Nephron (organoid): Measurements from ENCODE around the gene PPP2R2B.

Experiments
- H3K27ac Mint-ChIP-seq, 3 experiments: 2 replicates each; pipeline ENCODE4 v1.8.0; 2020; ENCODE audit warnings: mixed read lengths in 3 of 3, mild to moderate bottlenecking in 2 of 3, moderate library complexity in 1 of 3
- H3K27me3 Mint-ChIP-seq: 2 replicates; pipeline ENCODE4 v1.8.0; 2021; ENCODE audit warnings: low read depth, mild to moderate bottlenecking, moderate library complexity, mixed read lengths
- H3K36me3 Mint-ChIP-seq: 2 replicates; pipeline ENCODE4 v1.8.0; 2020; ENCODE audit warnings: low read depth, mixed read lengths
- H3K4me1 Mint-ChIP-seq: 2 replicates; pipeline ENCODE4 v1.8.0; 2020; ENCODE audit warnings: mixed read lengths
- H3K4me3 Mint-ChIP-seq, 3 experiments: 2 replicates each; pipeline ENCODE4 v1.8.0; 2020; ENCODE audit warnings: mild to moderate bottlenecking in 3 of 3, mixed read lengths in 3 of 3, moderate library complexity in 2 of 3
- H3K9me3 Mint-ChIP-seq: 2 replicates; pipeline ENCODE4 v1.8.0; 2020; ENCODE audit warnings: mixed read lengths
- CTCF ChIP-seq, 3 experiments: fragments of 200-600 bp; sonication (generic); IDR thresholded peaks; one replicate each; pipeline ENCODE4 v1.5.0; 2021; ENCODE audit warnings: antibody characterized with exemption in 3 of 3; ENCODE audit not compliant: unreplicated experiment in 3 of 3

Gene PPP2R2B

DNA sequence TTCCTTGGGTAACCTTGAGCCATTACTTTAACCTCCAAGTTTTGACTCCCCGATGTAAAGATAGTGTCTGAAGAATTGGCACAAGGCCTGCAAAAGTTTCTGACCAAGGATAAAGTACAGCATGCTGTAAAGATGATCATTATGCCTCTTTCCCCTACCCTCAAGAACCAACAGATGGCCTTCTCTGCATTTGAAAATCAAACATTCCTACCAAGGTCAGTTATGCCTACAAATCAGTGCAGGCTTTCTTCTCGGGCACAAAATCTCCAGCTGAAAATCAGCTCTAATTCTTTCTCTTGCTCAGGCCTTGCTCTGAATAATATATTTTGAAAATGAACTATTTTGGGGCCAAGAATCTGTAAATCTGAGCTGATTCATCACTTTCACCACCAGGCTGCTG, 59.7 kb downstream of the PPP2R2B start:
- no peak for TF ChIP-seq CTCF (IDR thresholded peaks at IDR 0.05; ENCODE audit: unreplicated experiment in 3 of 3)
- Mint-ChIP-seq H3K9me3 (no peaks in the 10 kb centered on the region), H3K27me3 (peaks cover 4% of the 10 kb centered on the region), H3K36me3 (no peaks in the 10 kb centered on the region), H3K4me1 (no peaks in the 10 kb centered on the region), H3K4me3 (no peak overlapping the region), H3K27ac (no peak overlapping the region)

DNA sequence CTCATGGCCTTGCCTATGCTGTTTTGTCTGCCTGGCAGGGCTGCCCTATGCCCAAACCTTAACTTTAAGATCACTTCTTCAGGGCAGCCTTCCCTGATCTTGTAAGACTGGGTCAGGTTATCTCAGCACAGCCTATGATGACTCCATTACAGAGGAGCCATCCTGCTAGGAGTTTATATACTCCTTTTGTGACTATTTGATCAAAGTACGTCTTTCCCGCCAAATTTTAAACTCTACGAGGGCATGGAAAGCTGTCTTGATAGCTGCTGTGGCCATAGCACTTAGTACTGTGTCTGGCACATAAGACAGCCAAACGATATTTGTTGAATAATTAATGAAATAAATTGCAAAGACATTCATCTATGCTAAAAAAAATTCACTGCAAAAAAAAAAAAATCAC, 60.6 kb downstream of the PPP2R2B start:
- TF ChIP-seq CTCF (IDR thresholded peaks at IDR 0.05; ENCODE audit: unreplicated experiment in 3 of 3), result no peak
- peaks cover 4% of the 10 kb centered on the region for H3K27me3 Mint-ChIP-seq

DNA sequence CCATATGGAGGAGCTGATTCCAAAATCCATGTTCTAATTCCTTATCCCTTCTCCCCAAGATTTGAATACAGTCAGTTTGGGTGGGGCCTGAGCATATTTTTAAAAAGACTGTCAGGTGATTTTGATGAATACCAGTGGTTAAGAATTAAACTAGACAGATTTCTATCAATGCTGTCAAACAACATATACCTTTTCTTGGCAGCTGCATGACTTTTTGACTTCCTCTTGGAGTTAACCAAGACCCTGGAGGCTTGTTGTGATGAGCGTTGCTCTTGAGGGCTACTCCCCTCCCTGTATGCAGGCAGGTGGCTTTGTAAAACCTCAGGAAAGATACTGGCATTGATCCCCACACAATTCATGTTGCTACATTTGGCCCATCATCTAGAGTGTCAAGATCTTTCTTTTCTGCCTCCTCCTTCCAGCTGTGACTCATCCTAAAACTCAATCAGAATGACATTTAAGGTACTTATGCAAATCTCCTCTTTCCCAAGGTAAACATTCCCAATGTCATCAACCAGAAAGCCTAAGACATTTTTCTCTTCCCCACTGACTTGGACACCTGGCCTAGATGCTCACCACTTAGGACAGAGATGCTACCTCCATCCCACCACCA, 61.7 kb downstream of the PPP2R2B start:
- TF ChIP-seq CTCF (IDR thresholded peaks at IDR 0.05; ENCODE audit: unreplicated experiment in 3 of 3), result no peak
- no peaks in the 10 kb centered on the region for H3K4me1 Mint-ChIP-seq
- H3K27me3 Mint-ChIP-seq, result peaks cover 4% of the 10 kb centered on the region
- H3K36me3 Mint-ChIP-seq, result no peaks in the 10 kb centered on the region
- no peak overlapping the region for H3K4me3 Mint-ChIP-seq
- H3K27ac Mint-ChIP-seq, result no peak overlapping the region
- no peaks in the 10 kb centered on the region for H3K9me3 Mint-ChIP-seq

More for the DNA sequence above, 60.6 kb downstream of the PPP2R2B start:
- Mint-ChIP-seq H3K9me3 (no peaks in the 10 kb centered on the region), H3K4me1 (no peaks in the 10 kb centered on the region), H3K36me3 (no peaks in the 10 kb centered on the region), H3K4me3 (no peak overlapping the region), H3K27ac (no peak overlapping the region)

- H3K36me3 Mint-ChIP-seq, result no peaks in the 10 kb centered on the region
- no peak overlapping the region for H3K27ac Mint-ChIP-seq
- no peak overlapping the region for H3K4me3 Mint-ChIP-seq
- no peaks in the 10 kb centered on the region for H3K9me3 Mint-ChIP-seq
- no peak for TF ChIP-seq CTCF (IDR thresholded peaks at IDR 0.05; ENCODE audit: unreplicated experiment in 3 of 3)
- H3K27me3 Mint-ChIP-seq, result peaks cover 4% of the 10 kb centered on the region
- H3K4me1 Mint-ChIP-seq, result no peaks in the 10 kb centered on the region
These were observed 63.1 kb downstream of the PPP2R2B start for GRCh38 chr5:146815411-146815810.

DNA sequence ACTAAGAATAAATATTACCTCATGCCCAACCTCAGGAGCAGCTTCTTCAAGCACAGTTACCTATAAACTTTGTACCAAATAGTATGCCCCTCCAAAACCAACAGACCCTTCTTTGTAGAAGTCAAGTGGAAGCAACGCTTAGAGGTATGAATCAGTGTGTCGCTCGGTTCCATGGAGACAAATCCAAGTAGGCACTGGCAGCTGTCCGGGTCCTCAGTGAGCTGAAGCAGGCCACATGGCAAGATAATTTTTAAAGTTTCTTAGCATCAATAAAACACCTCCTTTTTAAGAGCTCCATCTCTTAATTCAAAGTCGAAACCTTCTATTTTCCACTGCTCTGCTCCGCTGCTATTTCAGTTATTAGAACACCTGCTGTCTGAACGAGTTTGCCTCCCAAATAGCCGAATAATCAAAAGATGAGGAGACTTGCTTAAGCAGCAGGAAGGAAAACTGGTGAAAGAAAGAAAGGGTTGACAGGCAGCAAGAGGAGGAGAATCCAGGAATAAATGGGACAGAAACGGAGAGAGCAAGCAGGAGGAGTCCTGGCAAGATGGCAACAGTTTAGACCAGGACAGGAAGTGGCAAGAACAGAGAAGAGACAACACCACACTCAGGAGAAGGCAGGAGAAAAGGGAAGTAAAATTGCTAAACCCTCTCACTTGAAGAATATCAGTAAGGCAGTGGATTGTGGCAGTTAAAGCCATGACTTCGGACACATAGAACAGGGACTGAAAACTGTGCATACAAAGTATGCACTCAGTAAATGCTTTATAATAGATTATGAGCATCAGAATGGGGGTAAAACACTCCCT, 65.0 kb downstream of the PPP2R2B start:
- Mint-ChIP-seq H3K27ac (no peak overlapping the region), H3K27me3 (peaks cover 4% of the 10 kb centered on the region), H3K4me3 (no peak overlapping the region), H3K9me3 (no peaks in the 10 kb centered on the region), H3K36me3 (no peaks in the 10 kb centered on the region), H3K4me1 (no peaks in the 10 kb centered on the region)
- no peak for TF ChIP-seq CTCF (IDR thresholded peaks at IDR 0.05; ENCODE audit: unreplicated experiment in 3 of 3)

DNA sequence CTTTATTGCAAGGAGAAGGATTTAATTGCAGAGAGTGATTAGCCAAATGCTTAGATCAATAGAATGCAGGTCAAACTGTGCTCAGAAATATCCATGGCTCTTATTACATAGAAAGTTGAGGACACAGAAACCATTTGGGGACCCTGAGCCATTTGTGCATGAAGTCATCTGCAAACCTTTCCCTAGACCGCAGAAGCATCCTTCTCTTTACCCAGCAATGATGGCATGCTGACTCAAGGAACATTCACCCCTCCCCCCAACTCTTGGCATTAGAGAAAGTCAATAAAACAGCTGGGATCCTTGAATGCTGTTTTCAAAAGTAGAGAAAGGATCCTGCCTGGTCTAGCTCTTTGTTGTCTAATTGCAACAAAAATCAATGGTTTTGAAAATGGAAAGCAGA, 73.5 kb downstream of the PPP2R2B start:
- no peak overlapping the region for H3K4me3 Mint-ChIP-seq
- H3K4me1 Mint-ChIP-seq, result no peaks in the 10 kb centered on the region
- no peaks in the 10 kb centered on the region for H3K36me3 Mint-ChIP-seq
- H3K9me3 Mint-ChIP-seq, result no peaks in the 10 kb centered on the region
- H3K27me3 Mint-ChIP-seq, result peaks cover 11% of the 10 kb centered on the region
- no peak for TF ChIP-seq CTCF (IDR thresholded peaks at IDR 0.05; ENCODE audit: unreplicated experiment in 3 of 3)
- H3K27ac Mint-ChIP-seq, result no peak overlapping the region
